Mesothelial cell of epicardium (in vitro differentiated cells): ENCODE results near the gene RAB36. TPM values are rescaled to one million over a fixed set of nuclear protein-coding genes. Genes with fewer than 3 reads are reported as not detected.

Source experiments
- total RNA-seq: library from RNA; stranded (reverse); gene quantifications from 3 replicates; pipeline ENCODE4 v1.2.1, GENCODE V29; 2021

The RAB36 gene
- total RNA-seq, 1 donor from 2014 or later: 6.4 TPM

Other genes with a start within 250 kb of the RAB36 start
- 5.8 to 6.5 TPM (median 6.0 TPM) in 3 replicates for gene GNAZ, start 75.0 kb upstream of the RAB36 start, total RNA-seq
- gene RSPH14, start 3.5 kb upstream of the RAB36 start, total RNA-seq: 1.7 to 2.5 TPM (median 2.4 TPM) in 3 replicates
- 69.6 to 74.6 TPM (median 72.4 TPM) in 3 replicates for gene BCR, start 35.0 kb downstream of the RAB36 start, total RNA-seq